ENCODE data around the gene LSM7. TPM values are rescaled to one million over a fixed set of nuclear protein-coding genes. Genes with fewer than 3 reads are reported as not detected.

The LSM7 gene
- total RNA-seq, 2 experiments from 2014 or later, result 154 to 162 TPM

GRCh38 chr19:2321565-2322283 is 6.7 kb downstream of the LSM7 start:
- ChIA-PET CTCF (interaction anchor here (0.8 kb wide), 1 partner anchor 30 kb away, joined by 3 read pairs; no protein-coding TSS in a partner anchor), POLR2A (interaction anchor here (0.9 to 1.8 kb wide), 5 partner anchors 19 to 52 kb away, joined by 3 to 7 read pairs (median 3); no protein-coding TSS in a partner anchor)
- Mint-ChIP-seq H3K27ac (no peak overlapping the region), H3K36me3 (ENCODE audit: low read depth) (peaks cover 25% of the 10 kb centered on the region), H3K4me1 (ENCODE audit: low read depth) (peaks cover 23% of the 10 kb centered on the region), H3K9me3 (no peaks in the 10 kb centered on the region), H3K4me3 (no peak overlapping the region), H3K27me3 (no peaks in the 10 kb centered on the region)
- TF ChIP-seq, protein P1, sequence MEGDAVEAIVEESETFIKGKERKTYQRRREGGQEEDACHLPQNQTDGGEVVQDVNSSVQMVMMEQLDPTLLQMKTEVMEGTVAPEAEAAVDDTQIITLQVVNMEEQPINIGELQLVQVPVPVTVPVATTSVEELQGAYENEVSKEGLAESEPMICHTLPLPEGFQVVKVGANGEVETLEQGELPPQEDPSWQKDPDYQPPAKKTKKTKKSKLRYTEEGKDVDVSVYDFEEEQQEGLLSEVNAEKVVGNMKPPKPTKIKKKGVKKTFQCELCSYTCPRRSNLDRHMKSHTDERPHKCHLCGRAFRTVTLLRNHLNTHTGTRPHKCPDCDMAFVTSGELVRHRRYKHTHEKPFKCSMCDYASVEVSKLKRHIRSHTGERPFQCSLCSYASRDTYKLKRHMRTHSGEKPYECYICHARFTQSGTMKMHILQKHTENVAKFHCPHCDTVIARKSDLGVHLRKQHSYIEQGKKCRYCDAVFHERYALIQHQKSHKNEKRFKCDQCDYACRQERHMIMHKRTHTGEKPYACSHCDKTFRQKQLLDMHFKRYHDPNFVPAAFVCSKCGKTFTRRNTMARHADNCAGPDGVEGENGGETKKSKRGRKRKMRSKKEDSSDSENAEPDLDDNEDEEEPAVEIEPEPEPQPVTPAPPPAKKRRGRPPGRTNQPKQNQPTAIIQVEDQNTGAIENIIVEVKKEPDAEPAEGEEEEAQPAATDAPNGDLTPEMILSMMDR (IDR thresholded peaks at IDR 0.05), result no peak
- intact Hi-C loops (cut with micrococcal nuclease), result no loop called here
- ATAC-seq (no peak), DNase-seq (no peak)

GRCh38 chr19:2320939-2321338 is 7.4 kb downstream of the LSM7 start:
- intact Hi-C loops (cut with micrococcal nuclease), result no loop called here
- no peak for ATAC-seq
- H3K9me3 Mint-ChIP-seq, result no peaks in the 10 kb centered on the region
- CTCF ChIA-PET, result interaction anchor here (0.8 kb wide), 1 partner anchor 29 kb away, joined by 3 read pairs; no protein-coding TSS in a partner anchor
- peaks cover 16% of the 10 kb centered on the region for H3K4me1 Mint-ChIP-seq (ENCODE audit: low read depth)
- no peak overlapping the region for H3K27ac Mint-ChIP-seq
- no peak overlapping the region for H3K4me3 Mint-ChIP-seq
- H3K27me3 Mint-ChIP-seq, result no peaks in the 10 kb centered on the region
- POLR2A ChIA-PET, result interaction anchor here (0.6 to 1.1 kb wide), 4 partner anchors 33 to 1297 kb away, joined by 3 read pairs; no protein-coding TSS in a partner anchor
- TF ChIP-seq, protein P1 (IDR thresholded peaks at IDR 0.05), result no peak
- DNase-seq, result no peak
- H3K36me3 Mint-ChIP-seq (ENCODE audit: low read depth), result peaks cover 18% of the 10 kb centered on the region

DNA sequence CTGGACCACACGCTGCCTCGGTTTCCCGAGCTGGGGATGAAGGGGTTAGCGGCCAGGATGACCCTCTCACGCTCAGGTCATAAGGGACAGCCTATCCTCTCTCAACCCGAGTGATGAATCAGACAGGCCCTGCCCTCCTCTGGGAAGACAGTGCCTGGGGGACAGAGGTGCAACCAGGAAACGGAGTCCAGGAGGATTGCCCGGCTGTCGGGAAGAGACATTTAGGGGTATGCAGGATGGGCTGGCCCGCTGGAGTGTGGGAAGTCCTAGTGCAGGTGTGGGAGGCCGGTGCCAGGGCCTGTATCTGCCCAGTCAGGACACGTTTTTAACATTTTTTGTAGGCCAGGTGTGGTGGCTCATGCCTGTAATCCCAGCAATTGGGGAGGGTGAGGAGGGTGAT is 8.3 kb downstream of the LSM7 start:
- Mint-ChIP-seq H3K36me3 (ENCODE audit: low read depth) (peaks cover 12% of the 10 kb centered on the region), H3K9me3 (peaks cover 7% of the 10 kb centered on the region), H3K27ac (no peak overlapping the region), H3K4me3 (no peak overlapping the region), H3K27me3 (peaks cover under 1% of the 10 kb centered on the region), H3K4me1 (ENCODE audit: low read depth) (peaks cover 7% of the 10 kb centered on the region)
- TF ChIP-seq, protein P1 (IDR thresholded peaks at IDR 0.05), result no peak
- no peak for DNase-seq
- CTCF ChIA-PET, result no interaction called here
- POLR2A ChIA-PET, result interaction anchor here (6.9 kb wide), 1 partner anchor 6 kb away, joined by 32 read pairs; the partner anchor contains the start of genes LSM7 and SPPL2B
- no peak for ATAC-seq
- intact Hi-C loops (cut with micrococcal nuclease), result no loop called here

DNA sequence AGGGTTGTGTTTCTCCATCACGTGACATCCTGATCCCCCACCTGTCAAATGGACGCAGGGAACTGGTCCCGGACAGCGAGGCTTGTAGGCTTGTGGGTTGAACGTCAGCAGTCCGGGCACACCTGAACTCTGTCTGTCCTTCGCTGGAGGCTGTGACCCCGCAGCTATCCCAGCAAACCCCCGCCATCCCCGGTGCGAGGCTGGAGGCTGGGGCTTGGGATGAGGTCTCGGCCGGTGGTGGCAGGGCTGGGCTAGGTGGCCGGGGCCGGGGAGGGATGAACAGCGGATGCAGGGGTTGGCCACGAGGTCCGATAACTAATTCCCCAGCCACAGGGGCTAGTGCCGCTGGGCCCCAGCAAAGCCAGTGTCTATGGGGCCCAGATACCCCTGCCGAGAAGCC is 8.8 kb downstream of the LSM7 start:
- TF ChIP-seq, protein P1 (IDR thresholded peaks at IDR 0.05), result no peak
- ChIA-PET POLR2A (interaction anchor here (6.9 kb wide), 1 partner anchor 7 kb away, joined by 32 read pairs; the partner anchor contains the start of genes LSM7 and SPPL2B), CTCF (no interaction called here)
- H3K9me3 Mint-ChIP-seq, result peaks cover 11% of the 10 kb centered on the region
- H3K27me3 Mint-ChIP-seq, result peaks cover 3% of the 10 kb centered on the region
- peaks cover 2% of the 10 kb centered on the region for H3K4me1 Mint-ChIP-seq (ENCODE audit: low read depth)
- intact Hi-C loops (cut with micrococcal nuclease), result no loop called here
- H3K27ac Mint-ChIP-seq, result no peak overlapping the region
- H3K36me3 Mint-ChIP-seq (ENCODE audit: low read depth), result peaks cover 13% of the 10 kb centered on the region
- DNase-seq, result no peak
- no peak for ATAC-seq
- no peak overlapping the region for H3K4me3 Mint-ChIP-seq

DNA sequence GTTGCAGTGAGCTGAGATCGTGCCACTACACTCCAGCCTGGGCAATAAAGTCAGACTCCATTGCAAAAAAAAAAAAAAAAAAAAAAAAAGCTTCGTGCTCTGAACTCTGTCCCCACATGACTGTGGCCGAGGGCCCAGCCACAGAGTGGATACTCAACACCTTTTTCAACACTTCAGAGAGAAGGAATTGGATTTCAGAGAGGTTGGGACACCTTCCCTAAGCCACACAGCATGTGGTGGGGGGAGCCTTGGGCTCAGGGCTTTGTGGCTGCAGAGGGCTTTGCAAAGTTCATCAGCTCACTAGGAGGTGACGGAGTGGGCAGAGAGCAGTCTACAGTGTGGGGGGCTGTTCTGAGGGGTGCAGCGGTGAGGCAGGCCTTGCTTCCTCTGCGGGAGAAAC is 9.5 kb downstream of the LSM7 start:
- peaks cover 7% of the 10 kb centered on the region for H3K36me3 Mint-ChIP-seq (ENCODE audit: low read depth)
- H3K4me1 Mint-ChIP-seq (ENCODE audit: low read depth), result no peaks in the 10 kb centered on the region
- H3K27me3 Mint-ChIP-seq, result peaks cover 3% of the 10 kb centered on the region
- no peak overlapping the region for H3K4me3 Mint-ChIP-seq
- TF ChIP-seq, protein P1 (IDR thresholded peaks at IDR 0.05), result no peak
- H3K9me3 Mint-ChIP-seq, result peaks cover 13% of the 10 kb centered on the region
- no peak overlapping the region for H3K27ac Mint-ChIP-seq
- ChIA-PET POLR2A (interaction anchor here (6.9 kb wide), 1 partner anchor 8 kb away, joined by 32 read pairs; the partner anchor contains the start of genes LSM7 and SPPL2B), CTCF (no interaction called here)
- DNase-seq (no peak), ATAC-seq (no peak)
- intact Hi-C loops (cut with micrococcal nuclease), result no loop called here

All from activated CD8-positive, alpha-beta T cell treated with anti-CD3 and anti-CD28 coated beads for 36 hours (primary cell).